ENCODE measurements around the gene GTF2A1.

GRCh38 chr14:81247271-81247766 lies 26.6 kb upstream of the GTF2A1 start:
- TF ChIP-seq POLR2A (IDR thresholded peaks at IDR 0.05) (no peak), CTCF (IDR thresholded peaks at IDR 0.05) (no peak)
